ENCODE measurements around the gene GRPEL1. TPM values are rescaled to one million over a fixed set of nuclear protein-coding genes. Genes with fewer than 3 reads are reported as not detected.

Gene GRPEL1
- total and polyA plus RNA-seq, 2 of the 13 experiments (the other 11 are each of a cell fraction or from before 2014, with no cell fraction given), result 32.3 to 141 TPM

DNA sequence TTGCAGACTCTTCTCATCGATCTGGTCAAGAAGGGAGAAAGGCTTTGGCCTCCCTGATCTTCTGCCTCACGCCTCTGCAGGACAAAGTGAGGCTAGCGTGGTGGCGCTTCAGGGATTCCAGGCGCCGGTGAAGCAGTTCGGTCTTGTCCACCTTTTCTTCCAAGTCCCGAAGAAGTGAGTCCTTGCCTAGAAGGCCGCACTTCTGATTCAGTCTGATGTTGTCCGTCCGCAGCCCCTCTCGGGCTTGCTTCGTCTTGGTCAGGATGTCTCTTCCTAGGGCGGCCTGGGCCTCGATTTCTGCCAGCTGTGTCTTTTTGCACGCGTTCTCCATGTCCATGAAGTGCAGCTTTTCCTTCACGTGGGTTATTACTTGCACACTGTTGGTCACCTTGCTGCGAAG lies 26.6 kb downstream of the GRPEL1 start (continued):
- TF ChIP-seq SNRNP70 (IDR thresholded peaks at IDR 0.05; ENCODE audit: low read depth, low read length) (no peak), PAWR (CRISPR knock-in tag; IDR thresholded peaks at IDR 0.05; ENCODE audit: borderline replicate concordance) (no peak), MAZ (IDR thresholded peaks at IDR 0.05; ENCODE audit: borderline replicate concordance, low read depth, low read length) (no peak), MAZ (CRISPR knock-in tag; IDR thresholded peaks at IDR 0.05; ENCODE audit: low read depth) (no peak), ZNF121 (CRISPR knock-in tag; IDR thresholded peaks at IDR 0.05) (no peak)

DNA sequence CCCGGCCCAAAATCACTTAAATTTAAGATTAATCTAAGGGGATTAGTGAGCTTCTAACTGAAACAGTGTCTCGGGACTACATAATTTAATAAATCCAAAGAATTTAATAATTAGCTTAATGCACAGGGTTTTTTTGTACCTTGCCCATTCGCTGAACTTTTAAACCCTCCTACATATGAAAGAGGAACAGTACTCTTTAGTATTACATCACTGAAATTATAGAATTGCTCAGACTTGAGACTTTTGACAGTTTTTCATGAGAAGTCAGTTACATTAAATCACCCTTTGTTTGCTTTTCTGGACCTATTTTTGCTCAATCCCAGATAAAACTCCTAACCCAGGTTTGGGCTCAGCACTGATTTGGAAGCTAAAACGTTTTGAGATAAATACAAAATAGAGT lies 27.1 kb downstream of the GRPEL1 start:
- Histone ChIP-seq H3K9me3 (ENCODE audit: low read length) (no peaks in the 10 kb centered on the region), H4K20me1 (ENCODE audit: insufficient read depth, low read length) (0 out of 2 replicates have a peak, but pooled peaks cover 3% of the 10 kb centered on the region), H3K4me2 (ENCODE audit: low read depth, low read length) (no peak overlapping the region), H3K79me2 (ENCODE audit: insufficient read depth, low read length) (peaks cover 24% of the 10 kb centered on the region), H3K4me3 (replicated peaks in 1 of 3; ENCODE audit: insufficient read depth in 1 of 3, low read depth in 2 of 3, low read length in 3 of 3) (no peak overlapping the region), H3K36me3 (replicated peaks in 1 of 2; ENCODE audit: control insufficient read depth in 1 of 2, insufficient read depth in 2 of 2, low read length in 2 of 2) (no peaks in the 10 kb centered on the region; a peak in 1 of 5 replicates), H3K9ac (ENCODE audit: insufficient read depth, low read depth, low read length) (no peak overlapping the region), H2AFZ (ENCODE audit: low read length) (no peak overlapping the region), H3K4me1 (ENCODE audit: insufficient read depth, low read length) (peaks cover 49% of the 10 kb centered on the region), H3K27ac (ENCODE audit: extremely low read length, insufficient read depth, low read length) (no peak overlapping the region), H3K27me3 (ENCODE audit: control insufficient read depth in 1 of 2, insufficient read depth in 2 of 2, low read length in 2 of 2) (peaks cover 0 to 5% of the 10 kb centered on the region in 2 experiments; a peak in 1 of 5 replicates)
- no peak for FAIRE-seq
- ChIA-PET CTCF (ENCODE audit: low intra/inter-chr PET ratio, low total read pairs) (no interaction called here), POLR2A (interaction anchor here (5.6 kb wide), 1 partner anchor 27 kb away, joined by 64 read pairs; the partner anchor contains the start of gene GRPEL1)
- intact Hi-C loops (cut with micrococcal nuclease; ENCODE audit: unreplicated experiment), result loop anchor here (10.0 kb wide), 1 partner anchor 136 kb away; the partner anchor contains the start of gene TBC1D14
- in situ Hi-C loops (cut with HindIII; ENCODE audit: extremely low pct_ligation_motif_present, low pct_unique_long_range_greater_than_20kb), result no loop called here
- ATAC-seq, result no peak
- BruUV-seq (replicated peaks), result no TSS peak
- DNase-seq (ENCODE audit: low spot score), result no peak
- WGBS (ENCODE audit: low lambda C conversion rate), result 63% methylated on average over 4 of the region's 4 CpGs
- TF ChIP-seq JUN (CRISPR knock-in tag; IDR thresholded peaks at IDR 0.05) (no peak), ZKSCAN1 (IDR thresholded peaks at IDR 0.05; ENCODE audit: low read length) (no peak), KDM5B (CRISPR knock-in tag; IDR thresholded peaks at IDR 0.05; ENCODE audit: borderline replicate concordance) (no peak), GATA4 (IDR thresholded peaks at IDR 0.05; ENCODE audit: borderline replicate concordance, low read depth) (no peak), TRIM24 (CRISPR knock-in tag; IDR thresholded peaks at IDR 0.05) (no peak), POGZ (CRISPR knock-in tag; IDR thresholded peaks at IDR 0.05) (no peak), ZNF790 (CRISPR knock-in tag; IDR thresholded peaks at IDR 0.05; ENCODE audit: borderline replicate concordance) (no peak), NCOA5 (CRISPR knock-in tag; IDR thresholded peaks at IDR 0.05) (no peak), SP4 (CRISPR knock-in tag; IDR thresholded peaks at IDR 0.05) (no peak), DNMT1 (CRISPR knock-in tag; IDR thresholded peaks at IDR 0.05) (no peak), ZHX1 (CRISPR knock-in tag; IDR thresholded peaks at IDR 0.05; ENCODE audit: low read depth) (no peak), ZNF451 (CRISPR knock-in tag; IDR thresholded peaks at IDR 0.05) (no peak)
- TF ChIP-seq, protein P1, sequence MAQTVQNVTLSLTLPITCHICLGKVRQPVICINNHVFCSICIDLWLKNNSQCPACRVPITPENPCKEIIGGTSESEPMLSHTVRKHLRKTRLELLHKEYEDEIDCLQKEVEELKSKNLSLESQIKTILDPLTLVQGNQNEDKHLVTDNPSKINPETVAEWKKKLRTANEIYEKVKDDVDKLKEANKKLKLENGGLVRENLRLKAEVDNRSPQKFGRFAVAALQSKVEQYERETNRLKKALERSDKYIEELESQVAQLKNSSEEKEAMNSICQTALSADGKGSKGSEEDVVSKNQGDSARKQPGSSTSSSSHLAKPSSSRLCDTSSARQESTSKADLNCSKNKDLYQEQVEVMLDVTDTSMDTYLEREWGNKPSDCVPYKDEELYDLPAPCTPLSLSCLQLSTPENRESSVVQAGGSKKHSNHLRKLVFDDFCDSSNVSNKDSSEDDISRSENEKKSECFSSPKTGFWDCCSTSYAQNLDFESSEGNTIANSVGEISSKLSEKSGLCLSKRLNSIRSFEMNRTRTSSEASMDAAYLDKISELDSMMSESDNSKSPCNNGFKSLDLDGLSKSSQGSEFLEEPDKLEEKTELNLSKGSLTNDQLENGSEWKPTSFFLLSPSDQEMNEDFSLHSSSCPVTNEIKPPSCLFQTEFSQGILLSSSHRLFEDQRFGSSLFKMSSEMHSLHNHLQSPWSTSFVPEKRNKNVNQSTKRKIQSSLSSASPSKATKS (CRISPR knock-in tag; IDR thresholded peaks at IDR 0.05), result no peak
- TF ChIP-seq, protein P2, sequence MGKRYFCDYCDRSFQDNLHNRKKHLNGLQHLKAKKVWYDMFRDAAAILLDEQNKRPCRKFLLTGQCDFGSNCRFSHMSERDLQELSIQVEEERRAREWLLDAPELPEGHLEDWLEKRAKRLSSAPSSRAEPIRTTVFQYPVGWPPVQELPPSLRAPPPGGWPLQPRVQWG (CRISPR knock-in tag; IDR thresholded peaks at IDR 0.05; ENCODE audit: borderline replicate concordance, low read depth), result no peak

Measured in HepG2 (cell line).